Stimulated activated CD4-positive, alpha-beta T cell treated with anti-CD3 and anti-CD28 coated beads, Interleukin-12 subunit alpha, Interleukin-12 subunit beta, amount 100 ng/mL, for 48 hours (primary cell): ENCODE measurements around the gene CCIN.
A peak's percentile ranks its signal among the peaks of the same experiment; 100 is the strongest.

Experiments used
- DNase-seq, 3 donors: peaks; one replicate each; pipeline ENCODE4 v3.0.0-alpha.2; 2020; ENCODE audit warnings: low read depth in 2 of 3, low spot score in 1 of 3

The CCIN gene

GRCh38 chr9:36140086-36141084 is 28.8 kb upstream of the CCIN start:
- no peak for DNase-seq

- no peak for DNase-seq
These were observed 27.9 kb upstream of the CCIN start for GRCh38 chr9:36141288-36141687.

GRCh38 chr9:36141761-36142160 is 27.4 kb upstream of the CCIN start:
- DNase-seq = no peak

- DNase-seq = no peak
These were observed 26.5 kb upstream of the CCIN start for GRCh38 chr9:36142510-36143244.

GRCh38 chr9:36143245-36143641 is 25.9 kb upstream of the CCIN start:
- no peak for DNase-seq

GRCh38 chr9:36144309-36145232 is 24.6 kb upstream of the CCIN start:
- DNase-seq = no peak

GRCh38 chr9:36145970-36146369 is 23.2 kb upstream of the CCIN start:
- DNase-seq = no peak

GRCh38 chr9:36146651-36147050 is 22.5 kb upstream of the CCIN start:
- no peak for DNase-seq

- no peak for DNase-seq
These were observed 21.6 kb upstream of the CCIN start for GRCh38 chr9:36147441-36148175.

- peak in 2 of 3 donors; percentile 65 to 75 for DNase-seq
These were observed 20.7 kb upstream of the CCIN start for GRCh38 chr9:36148311-36149051.

GRCh38 chr9:36149197-36149596 is 20.0 kb upstream of the CCIN start:
- no peak for DNase-seq

- no peak for DNase-seq
These were observed 18.4 kb upstream of the CCIN start for GRCh38 chr9:36150574-36151315.

GRCh38 chr9:36151316-36152210 is 17.6 kb upstream of the CCIN start:
- DNase-seq = peak; percentile 77 to 80 (median 78)

- no peak for DNase-seq
These were observed 16.3 kb upstream of the CCIN start for GRCh38 chr9:36152741-36153438.

- no peak for DNase-seq
These were observed 15.4 kb upstream of the CCIN start for GRCh38 chr9:36153746-36154145.

- DNase-seq = no peak
These were observed 14.7 kb upstream of the CCIN start for GRCh38 chr9:36154331-36154952.

- no peak for DNase-seq
These were observed 13.1 kb upstream of the CCIN start for GRCh38 chr9:36156116-36156515.
